ENCODE data around the gene CCDC83.
A peak's percentile ranks its signal among the peaks of the same experiment; 100 is the strongest.
"Not testable (repeated sequence)": the region's sequence is repeated elsewhere in the genome, so short reads cannot be mapped to it uniquely, and the experiment has no call there.

CCDC83 gene

DNA sequence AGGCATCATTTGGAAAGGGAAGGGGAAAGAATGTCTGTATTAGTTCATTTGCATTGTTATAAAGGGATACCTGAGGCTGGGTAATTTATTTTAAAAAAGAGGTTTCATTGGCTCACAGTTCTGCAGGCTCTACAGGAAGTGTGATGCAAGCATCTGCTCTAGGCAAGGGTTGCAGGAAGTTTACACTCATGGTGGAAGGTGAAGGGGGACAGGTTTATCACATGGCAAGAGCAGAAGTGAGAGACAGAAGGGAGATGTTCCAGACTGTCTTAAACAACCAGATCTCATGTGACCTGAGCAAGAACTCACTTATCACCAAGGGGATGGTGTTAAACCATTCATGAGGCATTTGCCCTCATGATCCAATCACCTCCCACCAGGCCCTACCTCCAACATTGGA, 90.6 kb downstream of the CCDC83 start:
- DNase-seq = no peak

DNA sequence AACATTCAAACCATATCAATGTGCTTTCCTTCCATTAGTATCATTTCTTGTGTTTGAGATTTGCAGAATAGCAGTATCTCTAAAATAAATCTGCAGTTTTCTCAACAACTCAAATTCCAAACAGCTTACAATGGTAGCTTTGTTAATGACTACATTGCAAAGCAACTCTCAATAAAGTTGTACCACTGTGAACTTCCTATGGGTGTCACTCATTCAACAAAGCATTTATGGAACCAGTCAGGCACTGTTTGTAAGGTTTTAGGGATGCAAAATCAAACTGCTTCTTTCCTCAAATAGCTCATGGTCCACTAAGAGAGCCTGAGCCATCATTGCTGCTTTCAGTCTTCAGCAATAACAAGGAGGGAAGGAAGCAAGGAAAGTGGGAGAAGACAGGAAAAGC, 91.0 kb downstream of the CCDC83 start:
- DNase-seq = no peak

DNA sequence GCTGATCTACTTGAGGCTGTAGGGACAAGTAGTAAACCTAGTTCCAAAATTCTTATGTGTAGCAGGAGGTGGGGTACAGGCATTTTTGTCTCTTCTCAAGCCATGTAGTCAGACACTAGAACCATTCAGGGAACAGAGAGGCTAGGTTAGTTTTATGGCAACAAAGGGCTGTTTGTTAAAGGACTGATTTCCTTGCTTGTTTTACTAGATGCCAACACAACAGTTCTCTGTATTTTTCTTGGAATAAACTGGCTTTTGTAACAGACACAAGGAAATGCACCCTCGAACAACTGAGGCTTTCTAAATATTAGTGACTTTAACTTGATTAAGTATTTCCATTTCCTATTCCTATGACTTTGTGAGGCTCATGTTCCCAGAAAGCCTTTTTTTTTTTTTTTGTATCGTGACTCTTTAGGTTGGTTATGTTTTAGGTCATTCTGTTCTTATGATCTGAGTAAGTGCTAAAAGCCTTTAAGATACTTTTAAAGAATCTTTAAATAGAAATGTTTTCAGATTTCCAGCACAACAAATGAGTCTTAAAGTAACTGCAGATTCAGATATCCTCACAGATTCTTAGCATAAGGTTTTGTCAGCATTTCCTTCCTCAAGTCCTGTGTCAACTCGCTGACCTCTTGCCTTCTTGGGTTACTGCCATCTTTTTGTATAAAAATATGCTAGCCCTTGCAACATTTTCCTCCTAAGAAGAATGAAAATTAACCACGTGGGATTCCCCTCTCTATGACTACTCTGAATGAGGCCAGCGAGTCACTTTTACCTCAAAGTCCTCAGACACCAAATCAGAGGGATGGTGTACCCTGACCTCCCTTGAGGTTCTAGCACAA, 92.5 kb downstream of the CCDC83 start:
- no peak for DNase-seq

DNA sequence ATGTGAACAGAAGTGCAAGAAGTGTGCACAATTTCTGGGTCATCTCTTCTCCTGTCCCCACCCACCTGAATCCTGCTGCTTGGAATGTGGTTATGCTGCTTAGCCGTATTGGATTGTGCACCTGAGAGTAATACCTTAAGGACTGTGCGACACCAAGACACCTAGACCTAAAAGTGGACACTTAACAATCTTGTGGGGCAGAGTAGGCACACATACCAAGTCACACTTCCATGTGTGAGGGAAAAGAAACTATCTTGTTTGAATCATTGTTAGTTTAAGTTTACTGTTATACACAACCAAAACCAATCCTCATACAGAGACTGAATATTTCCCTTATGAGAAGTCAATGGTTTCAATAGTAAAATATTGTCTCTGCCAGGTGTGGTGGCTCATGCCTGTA, 93.7 kb downstream of the CCDC83 start:
- DNase-seq = no peak

DNA sequence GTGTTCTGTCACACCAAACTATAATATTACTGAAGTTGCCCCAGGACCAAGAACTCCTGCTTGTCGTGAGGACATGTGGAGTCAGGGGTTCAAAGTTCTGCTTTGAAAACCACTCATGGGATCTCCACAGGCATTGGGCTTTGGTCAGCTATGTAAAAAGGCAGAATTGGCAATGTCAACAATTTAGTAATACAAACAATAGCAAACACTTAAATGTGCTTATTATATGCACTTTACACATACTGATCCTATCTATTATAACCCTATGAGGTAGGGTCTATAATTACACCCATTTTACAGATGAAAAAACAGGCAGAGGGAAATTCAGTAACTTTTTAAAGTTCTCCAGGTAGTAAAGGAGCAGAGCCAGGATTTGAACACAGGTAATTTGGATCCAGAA, 94.6 kb downstream of the CCDC83 start:
- no peak for DNase-seq

DNA sequence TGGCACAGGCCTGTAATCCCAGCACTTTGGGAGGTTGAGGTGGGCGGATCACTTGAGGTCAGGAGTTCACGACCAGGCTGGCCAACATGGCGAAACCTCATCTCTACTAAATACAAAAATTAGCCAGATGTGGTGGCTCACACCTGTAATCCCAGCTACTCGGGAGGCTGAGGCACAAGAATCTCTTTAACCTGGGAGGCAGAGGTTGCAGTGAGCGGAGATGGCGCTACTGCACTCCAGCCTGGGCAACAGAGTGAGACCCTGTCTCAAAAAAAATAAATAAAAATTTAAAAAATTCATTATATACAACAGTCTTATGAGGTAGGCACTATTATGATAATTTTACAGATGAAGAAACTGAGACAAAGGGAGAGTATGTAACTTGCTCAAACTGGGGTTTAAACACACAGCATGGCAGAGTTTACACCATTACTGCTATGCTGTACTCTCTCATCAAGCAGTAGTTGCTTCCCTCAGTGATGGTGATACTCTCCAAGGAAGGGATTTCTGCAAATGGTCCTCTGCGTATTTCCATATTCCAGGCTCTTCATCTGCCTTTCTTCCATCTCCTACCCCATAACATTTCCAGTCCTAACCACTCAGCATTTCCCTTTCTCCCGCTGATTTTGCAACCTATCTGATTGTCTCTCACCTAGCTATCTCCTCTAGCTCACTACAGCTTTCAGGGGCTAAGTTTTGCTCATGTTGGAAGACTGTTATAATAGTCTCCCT, 95.3 kb downstream of the CCDC83 start:
- peak; percentile 84 for DNase-seq

DNA sequence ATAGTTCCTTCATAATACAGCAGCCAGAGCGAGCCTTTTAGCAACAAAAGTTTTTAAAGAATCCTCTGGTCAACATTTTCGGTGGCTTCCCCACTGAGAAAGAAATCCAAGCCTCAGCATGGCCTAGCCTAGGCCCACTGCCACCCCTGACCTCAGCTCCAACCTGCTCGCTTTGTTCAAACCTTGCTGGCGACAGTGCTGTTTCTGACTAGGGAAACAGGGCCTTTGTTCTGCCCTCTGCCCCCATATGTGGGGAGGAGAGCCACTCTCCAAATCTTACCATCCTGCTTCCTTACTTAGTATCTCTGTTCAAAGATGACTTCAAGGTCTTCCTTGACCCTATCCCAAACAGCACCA, 95.8 kb downstream of the CCDC83 start:
- DNase-seq = no peak

DNA sequence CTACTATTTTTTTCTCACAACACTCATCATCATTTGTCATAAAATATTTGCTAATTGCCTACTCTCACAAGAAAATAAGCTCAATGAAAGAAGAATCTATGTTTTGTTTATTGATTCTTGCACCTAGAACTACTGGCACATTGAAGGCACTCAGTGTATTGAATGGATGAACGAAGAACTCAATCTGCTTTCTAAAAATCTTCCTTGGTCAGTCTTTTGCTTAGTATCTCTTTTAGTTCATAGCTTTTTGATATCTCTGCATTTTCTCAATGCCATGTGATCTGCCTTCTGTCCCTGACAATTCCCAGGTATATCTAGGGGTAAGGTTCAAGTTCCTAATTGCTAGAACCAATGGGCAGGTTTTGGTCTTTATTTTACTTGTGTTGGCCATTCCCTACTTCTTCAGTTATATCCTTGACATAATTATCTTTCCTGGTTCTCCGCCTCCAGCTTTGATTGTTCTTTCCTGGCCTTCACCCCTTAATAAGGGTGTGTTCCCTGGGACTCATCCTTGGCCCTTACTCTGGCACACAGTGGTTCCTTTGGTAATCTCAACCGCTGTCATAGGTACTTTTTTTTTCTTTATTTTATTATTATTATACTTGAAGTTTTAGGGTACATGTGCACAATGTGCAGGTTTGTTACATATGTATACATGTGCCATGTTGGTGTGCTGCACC, 96.4 kb downstream of the CCDC83 start:
- peak; percentile 82 for DNase-seq

DNA sequence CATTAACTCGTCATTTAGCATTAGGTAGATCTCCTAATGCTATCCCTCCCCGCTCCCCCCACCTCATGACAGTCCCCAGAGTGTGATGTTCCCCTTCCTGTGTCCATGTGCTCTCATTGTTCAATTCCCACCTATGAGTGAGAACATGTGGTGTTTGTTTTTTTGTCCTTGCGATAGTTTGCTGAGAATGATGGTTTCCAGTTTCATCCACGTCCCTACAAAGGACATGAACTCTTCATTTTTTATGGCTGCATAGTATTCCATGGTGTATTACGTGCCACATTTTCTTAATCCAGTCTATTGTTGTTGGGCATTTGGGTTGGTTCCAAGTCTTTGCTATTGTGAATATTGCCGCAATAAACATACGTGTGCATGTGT, 96.9 kb downstream of the CCDC83 start:
- DNase-seq = not testable (repeated sequence)

DNA sequence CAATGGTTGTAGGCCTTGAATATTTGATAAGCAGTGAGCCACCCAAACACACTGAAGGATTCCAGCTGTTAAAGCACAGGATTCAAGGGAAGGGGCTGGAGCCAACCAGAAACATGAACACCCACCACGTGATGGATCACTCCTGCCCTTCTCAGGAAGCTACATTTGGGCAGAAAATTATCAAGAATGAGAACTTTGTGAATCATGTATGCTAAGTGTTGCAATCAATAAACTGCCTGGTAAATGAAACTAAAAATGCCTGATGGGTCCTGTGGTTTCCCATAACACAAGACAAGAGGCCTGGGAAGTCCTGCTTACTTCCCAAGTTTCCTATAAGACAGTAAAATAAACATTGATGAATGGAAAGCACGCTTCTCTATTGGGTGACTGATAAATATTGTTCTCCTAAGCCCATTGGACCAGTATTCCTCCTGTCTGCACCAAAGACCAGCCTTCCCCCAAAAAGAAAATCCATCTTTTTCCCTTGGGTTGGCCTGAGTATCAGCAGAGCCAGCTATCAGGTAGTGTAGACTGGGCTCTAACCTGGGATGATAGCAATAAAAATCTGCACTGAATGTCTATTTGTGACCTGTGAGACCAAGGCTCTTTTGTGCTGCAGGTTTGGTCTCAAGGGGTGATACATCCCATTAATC, 98.4 kb downstream of the CCDC83 start:
- DNase-seq = peak; percentile 84

DNA sequence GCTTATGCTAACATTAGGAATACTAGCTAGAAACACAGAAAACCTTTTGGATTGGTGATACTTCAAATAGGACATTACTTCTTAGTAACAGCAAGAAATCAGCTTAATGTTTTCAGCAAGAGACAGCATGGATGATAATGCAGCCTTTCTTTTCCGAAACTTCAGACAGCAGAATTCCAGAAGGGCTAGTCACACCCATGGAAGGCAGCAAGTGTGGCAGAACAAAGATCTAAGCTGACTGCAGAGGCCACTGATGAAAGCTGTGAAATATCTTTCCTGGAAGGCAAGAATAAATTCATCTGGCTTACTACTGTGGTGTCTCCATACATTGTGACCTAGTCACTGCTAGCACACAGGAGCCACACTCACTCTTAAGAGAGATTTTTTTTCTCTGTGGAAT, 100.3 kb downstream of the CCDC83 start:
- DNase-seq = no peak

DNA sequence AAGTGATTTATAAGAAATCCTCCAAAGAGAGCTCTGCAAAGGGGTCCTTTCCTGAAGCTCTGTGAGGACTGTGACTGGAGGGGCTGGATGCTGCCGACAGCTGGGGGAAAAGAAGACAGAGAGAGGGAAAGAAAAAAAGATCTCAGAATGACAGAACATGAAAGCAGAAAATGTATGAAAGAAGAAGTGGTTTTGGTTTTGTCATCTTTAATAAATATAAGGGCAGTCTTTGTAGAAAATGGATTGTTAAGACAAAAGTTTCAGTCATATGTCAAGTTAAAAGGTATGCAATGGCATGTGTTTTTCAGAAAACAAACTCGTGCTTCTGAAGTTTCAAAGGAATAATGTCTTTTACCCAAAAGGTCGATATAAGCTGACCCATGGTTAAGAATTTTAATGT, 105.5 kb downstream of the CCDC83 start:
- no peak for DNase-seq

DNA sequence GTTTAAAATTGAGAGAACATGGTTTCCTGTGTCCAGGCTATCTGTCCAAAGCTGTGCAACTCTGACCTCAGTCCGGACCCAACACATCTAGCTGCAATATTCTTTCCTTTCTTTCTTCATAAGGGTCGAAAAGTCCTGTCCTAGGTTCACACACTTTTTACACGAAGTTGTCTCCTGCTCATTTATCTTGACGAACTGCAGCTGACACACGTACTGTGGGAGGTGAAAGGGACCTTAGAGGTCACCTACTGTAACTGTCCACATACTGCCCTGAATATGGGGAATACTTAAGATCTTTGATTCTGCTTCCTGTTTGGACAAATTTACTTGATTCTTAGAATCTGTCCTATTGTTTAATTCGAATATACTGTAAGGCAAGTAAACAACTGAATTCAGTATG, 105.9 kb downstream of the CCDC83 start:
- no peak for DNase-seq

DNA sequence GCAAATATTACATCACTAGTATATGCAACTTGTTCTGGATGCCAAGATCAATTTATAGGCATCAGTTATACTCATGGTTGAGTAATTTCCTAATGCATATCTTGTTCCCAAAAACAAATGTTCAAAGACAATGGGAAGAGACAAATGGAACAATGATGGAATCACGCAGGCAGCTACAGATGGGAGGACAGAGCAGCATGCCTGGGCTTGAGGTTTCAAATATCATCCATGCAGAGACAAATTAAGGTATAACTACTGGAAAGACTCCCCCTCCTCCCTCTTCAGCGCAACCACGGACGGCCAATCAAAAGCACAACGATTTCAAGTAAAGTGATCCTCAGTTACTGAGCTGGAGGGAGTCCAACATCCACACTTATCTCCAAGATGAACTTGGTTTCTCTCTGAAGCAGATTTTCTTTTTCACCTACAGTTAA, 106.8 kb downstream of the CCDC83 start:
- no peak for DNase-seq

DNA sequence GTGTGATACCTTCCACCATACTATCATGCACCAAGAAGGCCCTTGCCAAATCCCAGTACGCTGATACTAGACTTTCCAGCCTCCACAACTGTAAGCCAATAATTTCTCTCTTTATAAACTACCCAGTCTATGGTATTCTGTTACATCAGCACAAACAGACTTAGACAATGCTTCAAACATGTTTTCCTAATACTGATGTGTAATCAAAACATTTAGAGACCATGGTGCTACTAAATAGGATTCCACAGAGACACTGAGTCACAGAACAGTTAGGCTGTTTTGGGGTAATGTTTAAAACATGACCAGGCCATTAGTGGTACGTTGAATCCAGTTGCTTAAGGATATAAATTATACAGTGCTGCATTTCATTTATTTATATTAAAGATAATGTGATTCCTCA, 110.0 kb downstream of the CCDC83 start:
- no peak for DNase-seq

DNA sequence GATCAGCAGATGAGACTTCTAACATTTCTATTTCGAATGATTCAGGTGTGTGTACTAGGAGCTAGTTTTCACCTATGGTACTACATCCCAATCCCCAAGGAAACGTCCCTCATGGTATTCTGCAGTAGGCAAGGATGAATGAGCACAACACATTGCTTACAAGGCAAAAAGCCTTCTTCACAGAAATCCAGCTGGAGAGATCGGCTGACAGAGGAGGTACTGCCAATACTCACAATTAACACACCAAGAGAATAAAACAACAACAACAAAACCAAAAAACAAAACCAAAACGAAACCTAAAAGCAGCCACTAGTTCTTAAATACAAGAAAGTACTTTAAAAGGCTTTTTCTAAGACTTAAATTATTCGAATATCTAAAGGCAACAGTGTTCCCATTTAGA, 112.3 kb downstream of the CCDC83 start:
- DNase-seq = no peak

Data from OCI-M1 (cell line).